Upper lobe of left lung (tissue), 4 donors: ENCODE data around the gene GCLM.

Experiments
- CTCF ChIP-seq, 6 experiments: fragments of 450-650 bp in 4 of 6; fragments of 200-600 bp in 2 of 6; sonication (generic) in 2 of 6; IDR thresholded peaks; one replicate each; pipeline ENCODE4 v1.5.1; 2016 to 2019; ENCODE audit warnings: antibody characterized with exemption in 6 of 6
- EP300 ChIP-seq, 4 donors: sonication (generic); formaldehyde crosslinking; IDR thresholded peaks; one replicate each; pipeline ENCODE4 v1.5.1; 2017; ENCODE audit warnings: antibody characterized with exemption in 4 of 4, control low read depth in 2 of 4
- POLR2A ChIP-seq, 4 donors: fragments of 450-650 bp; IDR thresholded peaks; one replicate each; pipeline ENCODE4 v1.5.1; 2016 to 2017; ENCODE audit warnings: antibody characterized with exemption in 4 of 4, mild to moderate bottlenecking in 2 of 4
- POLR2AphosphoS5 ChIP-seq, 2 donors: sonication (generic); formaldehyde crosslinking; IDR thresholded peaks; one replicate each; pipeline ENCODE4 v1.5.1; 2017; ENCODE audit warnings: antibody characterized with exemption in 2 of 2

GRCh38 chr1:93878501-93878888 lies 30.7 kb downstream of the GCLM start:
- TF ChIP-seq CTCF (IDR thresholded peaks at IDR 0.05) (no peak), POLR2AphosphoS5 (IDR thresholded peaks at IDR 0.05) (no peak), POLR2A (IDR thresholded peaks at IDR 0.05) (no peak), EP300 (IDR thresholded peaks at IDR 0.05) (no peak)
